Endothelial cell of umbilical vein (primary cell): Measurements from ENCODE around the gene MYCBP. TPM values are rescaled to one million over a fixed set of nuclear protein-coding genes. Genes with fewer than 3 reads are reported as not detected.

Experiments
- BruUV-seq: library from RNA; stranded (reverse); fragments of 400-500 nt; replicated peaks from 2 replicates; lab custom pipeline; 2021; lab: Mats Ljungman, UMichigan
- CTCF ChIA-PET: fragments of 300-600, 350-600 bp; sonication (Branson Sonifier 250); formaldehyde crosslinking; loops from one replicate; lab custom pipeline; 2021; ENCODE audit warnings: antibody characterized with exemption, inconsistent platforms; lab: Charles Lee
- POLR2A ChIA-PET: fragments of 300-600, 350-600 bp; sonication (Branson Sonifier 250); formaldehyde crosslinking; loops from one replicate; lab custom pipeline; 2021; ENCODE audit warnings: antibody characterized with exemption, inconsistent platforms; lab: Charles Lee
- DNase-seq: peaks from one replicate; pipeline ENCODE4 v3.0.0-alpha.2; 2011; ENCODE audit warnings: low read depth, low spot score
- FAIRE-seq: peaks from 2 replicates; lab custom pipeline; 2011; peaks lifted over from hg19 to GRCh38; lab: Jason Lieb, UNC
- H2AFZ ChIP-seq: 2 replicates; pipeline ENCODE4 v1.6.0; 2012; ENCODE audit warnings: low read depth, low read length, control low read depth, inconsistent platforms
- H3K27ac ChIP-seq: 2 replicates; pipeline ENCODE4 v1.5.1; 2011; ENCODE audit warnings: low read depth, mild to moderate bottlenecking, control low read depth, low read length, moderate library complexity; ENCODE audit not compliant: insufficient read depth
- H3K27me3 ChIP-seq, 2 experiments: 2 replicates each; pipeline versions ENCODE4 v1.6.0 to v1.6.1; 2011; ENCODE audit warnings: low read length in 2 of 2, mixed read lengths in 1 of 2; ENCODE audit not compliant: control insufficient read depth in 2 of 2, insufficient read depth in 2 of 2
- H3K36me3 ChIP-seq, 2 experiments: 2 replicates in 1 of 2; 3 replicates in 1 of 2; pipeline ENCODE4 v1.5.1; 2011; ENCODE audit warnings: low read length in 2 of 2, mild to moderate bottlenecking in 1 of 2, moderate library complexity in 1 of 2; ENCODE audit not compliant: control insufficient read depth in 2 of 2, insufficient read depth in 2 of 2; ENCODE audit errors: extremely low read depth in 1 of 2
- H3K4me1 ChIP-seq: 3 replicates; pipeline ENCODE4 v1.5.1; 2011; ENCODE audit warnings: mild to moderate bottlenecking, low read length; ENCODE audit not compliant: control insufficient read depth, insufficient read depth; ENCODE audit errors: extremely low read depth
- H3K4me2 ChIP-seq: 2 replicates; pipeline ENCODE4 v1.6.1; 2011; ENCODE audit warnings: low read length, control low read depth, mixed read lengths; ENCODE audit not compliant: insufficient read depth
- H3K4me3 ChIP-seq, 3 experiments: fragments of 200-600 bp in 1 of 3; sonication (generic), shearing (Covaris generic) in 1 of 3; replicated peaks in 1 of 3; 2 replicates each; pipeline ENCODE4 v1.5.1; 2011 to 2016; ENCODE audit warnings: control low read depth in 3 of 3, low read length in 3 of 3, mild to moderate bottlenecking in 2 of 3, inconsistent platforms in 1 of 3, low read depth in 1 of 3, moderate library complexity in 1 of 3; ENCODE audit not compliant: insufficient read depth in 1 of 3
- H3K79me2 ChIP-seq: 2 replicates; pipeline ENCODE4 v1.6.0; 2012; ENCODE audit warnings: low read length, inconsistent platforms; ENCODE audit not compliant: control insufficient read depth, insufficient read depth
- H3K9ac ChIP-seq: replicated peaks from 2 replicates; pipeline ENCODE3; 2011; ENCODE audit warnings: low read length, control low read depth; ENCODE audit not compliant: insufficient read depth; ENCODE audit errors: extremely low read depth
- H3K9me1 ChIP-seq: replicated peaks from 3 replicates; pipeline ENCODE4 v1.6.0; 2011; ENCODE audit warnings: mild to moderate bottlenecking, low read length; ENCODE audit not compliant: control insufficient read depth, insufficient read depth; ENCODE audit errors: extremely low read depth
- H3K9me3 ChIP-seq: replicated peaks from 2 replicates; pipeline ENCODE4 v1.5.1; 2012; ENCODE audit warnings: low read length, inconsistent platforms; ENCODE audit not compliant: control insufficient read depth, insufficient read depth
- H4K20me1 ChIP-seq: replicated peaks from 2 replicates; pipeline ENCODE3; 2011; ENCODE audit warnings: mild to moderate bottlenecking, low read length; ENCODE audit not compliant: control insufficient read depth, insufficient read depth; ENCODE audit errors: extremely low read depth
- EZH2 ChIP-seq: IDR thresholded peaks from 2 replicates; pipeline ENCODE4 v1.6.1; 2012; ENCODE audit warnings: borderline replicate concordance, low read depth, mild to moderate bottlenecking, moderate library complexity, low read length, inconsistent platforms; ENCODE audit not compliant: severe bottlenecking
- FOS ChIP-seq: IDR thresholded peaks from 2 replicates; pipeline ENCODE4 v1.6.1; 2011; ENCODE audit warnings: mild to moderate bottlenecking, low read length, moderate library complexity, borderline replicate concordance; ENCODE audit not compliant: insufficient read depth
- GATA2 ChIP-seq: IDR thresholded peaks from 2 replicates; pipeline ENCODE4 v1.7.0; 2011; ENCODE audit warnings: low read depth, mild to moderate bottlenecking, moderate library complexity, mixed read lengths, low read length; ENCODE audit not compliant: insufficient read length, insufficient read depth
- JUN ChIP-seq: IDR thresholded peaks from 2 replicates; pipeline ENCODE4 v1.6.1; 2011; ENCODE audit warnings: borderline replicate concordance, low read depth; ENCODE audit not compliant: insufficient read length, insufficient read depth
- MYC ChIP-seq: IDR thresholded peaks from one replicate; pipeline ENCODE4 v1.6.1; 2011; ENCODE audit warnings: mild to moderate bottlenecking, low read depth, low read length
- POLR2A ChIP-seq: IDR thresholded peaks from 2 replicates; pipeline ENCODE4 v1.6.1; 2012; ENCODE audit warnings: low read depth, mild to moderate bottlenecking, control low read depth, low read length
- POLR2AphosphoS5 ChIP-seq: IDR thresholded peaks from 2 replicates; pipeline ENCODE4 v1.6.1; 2012; ENCODE audit warnings: low read depth, mild to moderate bottlenecking, control low read depth, low read length, moderate library complexity; ENCODE audit not compliant: insufficient read depth
- dilution Hi-C: fragments of 300-500 bp; cut with MboI; formaldehyde crosslinking; loops from one replicate; pipeline ENCODE4 v1.15.0; 2019; ENCODE audit warnings: low sequenced_read_pairs; ENCODE audit not compliant: extremely low pct_ligation_motif_present
- intact Hi-C: fragments of 100-400 bp; cut with micrococcal nuclease; formaldehyde crosslinking; loops from one replicate; pipeline ENCODE4 v1.10.0; 2022
- polyA plus RNA-seq, 4 experiments: library from polyadenylated mRNA; depleted of rRNA in 3 of 4; stranded (reverse) in 3 of 4; unstranded in 1 of 4; fragments of >200 nt; gene quantifications; 2 replicates each; pipeline versions ENCODE4 v1.2.1 to v1.2.3, GENCODE V29; 2011 to 2012; ENCODE audit warnings: missing spikeins in 1 of 4
- total RNA-seq: library from RNA; stranded (reverse); gene quantifications from 2 replicates; pipeline ENCODE4 v1.2.3, GENCODE V29; 2021
- TF ChIP-seq, protein P1 (sequence below), 2 donors: IDR thresholded peaks; 1 replicate in 1 of 2; 2 replicates in 1 of 2; pipeline ENCODE4 v1.5.1; 2011; ENCODE audit warnings: low read length in 2 of 2, mild to moderate bottlenecking in 2 of 2, moderate library complexity in 2 of 2, control low read depth in 1 of 2, inconsistent platforms in 1 of 2, low read depth in 1 of 2; ENCODE audit not compliant: insufficient read depth in 1 of 2; ENCODE audit errors: extremely low read depth in 1 of 2
- TF ChIP-seq, protein P2 (sequence below): IDR thresholded peaks from 2 replicates; pipeline ENCODE4 v1.6.1; 2011; ENCODE audit not compliant: insufficient read depth, insufficient read length

MYCBP gene
- total and polyA plus RNA-seq, 2 donors (not counting 3 experiments of a cell fraction or from before 2014, with no cell fraction given) = 9.5 to 23.1 TPM

DNA sequence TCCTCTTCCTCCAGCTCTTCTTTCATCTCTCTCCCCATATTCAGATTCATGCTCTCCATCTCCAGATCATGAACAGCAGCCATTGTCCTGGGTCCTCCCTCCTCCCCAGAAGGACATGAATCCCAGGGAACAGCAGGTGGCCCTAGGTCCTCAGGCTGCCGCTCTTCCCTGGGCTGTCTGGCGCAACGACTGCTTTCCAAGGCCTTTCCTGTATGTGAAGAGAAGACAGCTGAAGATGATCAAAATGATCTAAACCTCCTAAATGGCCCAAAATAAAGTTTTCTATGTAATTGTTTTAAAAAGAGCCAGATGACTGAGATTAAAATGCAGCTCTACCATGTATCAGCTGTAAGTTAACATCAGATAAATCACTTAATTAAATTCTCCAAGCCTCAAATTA, 46.0 kb upstream of the MYCBP start:
- BruUV-seq = no TSS peak
- ChIA-PET POLR2A (interaction anchor here (0.5 kb wide), 1 partner anchor 332 kb away, joined by 3 read pairs; no protein-coding TSS in a partner anchor), CTCF (interaction anchor here (0.7 kb wide), 1 partner anchor 173 kb away, joined by 3 read pairs; no protein-coding TSS in a partner anchor)
- dilution Hi-C loops = no loop called here
- H3K9ac ChIP-seq = no peak overlapping the region
- DNase-seq (no peak), FAIRE-seq (no peak)
- no peaks in the 10 kb centered on the region for H3K27me3 ChIP-seq
- H3K4me3 ChIP-seq = no peak overlapping the region
- no peaks in the 10 kb centered on the region for H3K4me1 ChIP-seq
- TF ChIP-seq, protein P1, sequence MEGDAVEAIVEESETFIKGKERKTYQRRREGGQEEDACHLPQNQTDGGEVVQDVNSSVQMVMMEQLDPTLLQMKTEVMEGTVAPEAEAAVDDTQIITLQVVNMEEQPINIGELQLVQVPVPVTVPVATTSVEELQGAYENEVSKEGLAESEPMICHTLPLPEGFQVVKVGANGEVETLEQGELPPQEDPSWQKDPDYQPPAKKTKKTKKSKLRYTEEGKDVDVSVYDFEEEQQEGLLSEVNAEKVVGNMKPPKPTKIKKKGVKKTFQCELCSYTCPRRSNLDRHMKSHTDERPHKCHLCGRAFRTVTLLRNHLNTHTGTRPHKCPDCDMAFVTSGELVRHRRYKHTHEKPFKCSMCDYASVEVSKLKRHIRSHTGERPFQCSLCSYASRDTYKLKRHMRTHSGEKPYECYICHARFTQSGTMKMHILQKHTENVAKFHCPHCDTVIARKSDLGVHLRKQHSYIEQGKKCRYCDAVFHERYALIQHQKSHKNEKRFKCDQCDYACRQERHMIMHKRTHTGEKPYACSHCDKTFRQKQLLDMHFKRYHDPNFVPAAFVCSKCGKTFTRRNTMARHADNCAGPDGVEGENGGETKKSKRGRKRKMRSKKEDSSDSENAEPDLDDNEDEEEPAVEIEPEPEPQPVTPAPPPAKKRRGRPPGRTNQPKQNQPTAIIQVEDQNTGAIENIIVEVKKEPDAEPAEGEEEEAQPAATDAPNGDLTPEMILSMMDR (IDR thresholded peaks at IDR 0.05; ENCODE audit: extremely low read depth in 1 of 2, insufficient read depth in 1 of 2, low read depth in 1 of 2, low read length in 2 of 2) = no peak
- TF ChIP-seq POLR2A (no peak), EZH2 (no peak), POLR2AphosphoS5 (no peak), MYC (no peak), FOS (no peak), GATA2 (no peak), JUN (no peak)
- TF ChIP-seq, protein P2, sequence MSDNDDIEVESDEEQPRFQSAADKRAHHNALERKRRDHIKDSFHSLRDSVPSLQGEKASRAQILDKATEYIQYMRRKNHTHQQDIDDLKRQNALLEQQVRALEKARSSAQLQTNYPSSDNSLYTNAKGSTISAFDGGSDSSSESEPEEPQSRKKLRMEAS = no peak
- H3K9me3 ChIP-seq = no peaks in the 10 kb centered on the region
- H3K4me2 ChIP-seq = no peak overlapping the region
- H3K36me3 ChIP-seq = no peaks in the 10 kb centered on the region
- no peak overlapping the region for H2AFZ ChIP-seq
- no peaks in the 10 kb centered on the region for H3K79me2 ChIP-seq
- intact Hi-C loops = no loop called here
- no peaks in the 10 kb centered on the region for H4K20me1 ChIP-seq
- no peak overlapping the region for H3K27ac ChIP-seq
- H3K9me1 ChIP-seq = no peaks in the 10 kb centered on the region
